HG03571 (cell line): ENCODE results near the gene BRD7.

Experiments used
- ATAC-seq: cut with Tn5 transposase; IDR thresholded peaks from one replicate; pipeline ENCODE4 v1.9.1; 2021; ENCODE audit not compliant: unreplicated experiment

Gene BRD7

DNA sequence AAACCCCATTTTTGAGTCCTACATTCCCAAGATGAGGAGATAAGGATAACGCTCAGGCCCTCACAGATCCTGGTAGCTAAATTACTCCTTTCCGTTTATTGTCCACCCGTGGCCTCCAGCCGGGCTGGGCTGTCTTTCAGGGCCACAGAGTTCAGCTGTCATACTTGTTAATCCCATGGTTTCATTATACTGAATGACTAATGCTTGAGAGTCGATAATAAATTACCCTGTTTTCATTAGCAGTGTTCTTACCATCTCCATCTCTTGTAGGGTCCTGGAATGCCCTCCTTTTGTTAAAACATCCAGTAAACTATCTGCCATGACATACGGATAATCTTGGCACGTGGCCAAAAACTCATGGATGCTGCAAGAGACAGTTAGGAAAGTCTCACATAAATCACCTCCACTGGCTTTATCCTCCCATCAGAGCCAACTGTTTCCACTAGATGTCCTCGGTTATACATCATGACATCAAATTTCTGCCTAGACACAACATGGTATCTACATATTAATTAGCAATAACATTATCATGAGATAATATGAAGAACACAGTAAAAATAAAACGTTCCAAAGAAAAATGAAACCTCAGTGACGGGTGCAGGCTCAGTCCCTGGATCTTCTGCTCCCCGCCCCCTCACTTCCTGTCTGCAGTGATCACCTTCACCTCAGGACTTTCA, 45.3 kb downstream of the BRD7 start:
- no peak for ATAC-seq

DNA sequence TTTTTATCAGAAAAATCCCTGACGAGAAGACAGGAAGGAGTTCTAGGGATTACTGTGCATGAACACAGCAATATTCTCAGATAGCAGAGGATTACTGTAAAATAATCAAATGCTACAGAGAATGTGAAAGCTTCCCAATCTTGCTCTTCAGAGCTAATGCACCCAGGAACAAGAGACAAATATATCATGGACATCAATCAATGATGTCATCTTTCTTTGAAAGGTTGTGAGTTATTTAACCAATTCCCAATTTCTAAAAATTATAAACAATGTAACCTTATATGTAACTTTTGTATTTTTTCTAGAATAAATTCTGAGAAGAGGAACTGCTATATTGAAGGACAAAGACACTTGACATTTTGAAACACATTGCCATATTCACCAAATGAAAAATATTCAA, 46.5 kb downstream of the BRD7 start:
- no peak for ATAC-seq

DNA sequence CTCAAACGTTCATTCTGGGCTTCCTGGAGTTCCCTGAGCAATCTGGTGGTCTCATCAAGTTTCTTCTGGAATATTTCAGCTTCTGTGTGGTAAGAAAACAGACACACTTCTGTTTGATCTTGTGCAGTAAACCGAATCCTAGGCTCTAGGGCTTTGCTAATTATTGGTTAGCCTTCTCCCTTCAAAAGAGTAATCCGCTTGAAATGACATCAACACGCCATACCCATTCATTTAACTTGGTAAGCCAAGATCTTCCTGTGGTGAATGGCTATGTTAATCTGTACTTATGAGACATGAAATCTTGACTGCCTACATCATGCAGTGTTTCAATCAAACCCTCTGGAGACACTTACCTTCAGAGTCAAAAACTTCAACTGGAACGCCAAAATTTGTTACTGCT, 48.5 kb downstream of the BRD7 start:
- ATAC-seq = no peak

DNA sequence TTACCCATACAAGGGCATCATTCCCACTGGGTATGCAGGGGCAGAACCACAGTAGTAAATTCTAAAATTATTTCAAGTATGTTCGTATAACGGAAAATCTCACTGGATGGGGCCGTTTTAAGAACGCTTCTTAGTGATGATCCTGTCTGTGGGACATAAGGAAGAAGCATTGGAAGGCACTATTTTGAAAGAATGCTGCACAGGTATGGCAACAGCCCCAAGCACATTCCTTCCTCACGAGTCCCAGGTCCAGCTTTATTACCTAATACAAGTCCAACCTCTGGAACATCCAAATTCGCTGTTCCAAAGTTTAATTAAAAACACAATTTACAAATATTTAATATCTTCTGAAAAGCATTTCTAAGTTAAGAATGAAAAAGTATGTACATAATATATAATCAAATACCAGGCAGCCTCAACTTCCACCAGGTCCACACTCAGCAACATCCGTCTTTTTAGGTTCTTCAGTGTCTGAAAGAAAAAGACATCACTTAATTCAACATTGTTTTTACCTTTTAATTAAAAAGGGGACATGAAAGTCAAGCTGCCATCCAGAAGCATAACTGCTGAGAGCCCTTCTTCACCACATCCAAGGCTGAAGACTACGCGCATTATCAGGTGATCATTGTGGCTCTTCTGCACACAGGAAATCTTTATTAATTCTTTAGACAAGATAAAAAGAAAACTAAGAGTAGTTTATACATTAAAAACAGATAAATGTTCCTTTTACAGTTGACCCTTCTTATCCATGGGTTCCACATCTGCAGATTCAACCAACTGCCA, 49.8 kb downstream of the BRD7 start:
- no peak for ATAC-seq

DNA sequence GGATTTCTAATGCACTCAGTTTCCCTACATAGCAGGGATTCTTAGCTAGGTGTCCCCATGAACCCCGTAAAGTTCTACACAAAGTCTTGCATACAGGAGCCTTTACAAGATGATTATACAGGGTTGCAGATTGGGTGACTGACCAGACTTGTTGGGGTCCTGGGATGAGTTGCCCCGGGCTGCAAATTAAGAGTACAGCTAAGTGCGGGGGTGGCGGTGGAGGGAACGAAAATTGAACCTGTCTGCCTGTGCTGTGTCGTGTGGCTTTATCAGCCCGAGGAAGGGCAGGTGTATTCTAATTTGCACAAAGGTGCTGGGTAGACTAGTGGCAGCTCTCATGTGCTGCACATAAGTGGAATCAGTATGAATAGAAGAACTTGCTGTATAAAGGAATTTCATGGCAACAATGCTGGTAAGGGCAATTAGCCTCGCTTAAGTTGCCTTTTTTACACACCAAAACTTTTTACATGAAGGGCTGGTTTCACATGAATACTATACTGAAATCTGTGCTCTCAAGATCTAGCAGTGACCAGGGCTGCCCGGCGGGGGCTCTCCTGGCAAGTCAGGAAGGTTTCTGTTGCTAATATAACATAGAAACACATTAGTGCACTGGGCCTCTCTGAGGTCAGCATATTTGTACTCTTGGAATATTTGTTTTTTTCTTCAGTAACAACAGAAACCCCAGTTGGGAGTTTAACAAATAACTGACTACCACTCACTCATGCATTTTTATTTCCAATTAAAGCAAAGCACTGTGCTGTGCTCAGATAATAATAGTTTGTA, 51.7 kb downstream of the BRD7 start:
- ATAC-seq = no peak

DNA sequence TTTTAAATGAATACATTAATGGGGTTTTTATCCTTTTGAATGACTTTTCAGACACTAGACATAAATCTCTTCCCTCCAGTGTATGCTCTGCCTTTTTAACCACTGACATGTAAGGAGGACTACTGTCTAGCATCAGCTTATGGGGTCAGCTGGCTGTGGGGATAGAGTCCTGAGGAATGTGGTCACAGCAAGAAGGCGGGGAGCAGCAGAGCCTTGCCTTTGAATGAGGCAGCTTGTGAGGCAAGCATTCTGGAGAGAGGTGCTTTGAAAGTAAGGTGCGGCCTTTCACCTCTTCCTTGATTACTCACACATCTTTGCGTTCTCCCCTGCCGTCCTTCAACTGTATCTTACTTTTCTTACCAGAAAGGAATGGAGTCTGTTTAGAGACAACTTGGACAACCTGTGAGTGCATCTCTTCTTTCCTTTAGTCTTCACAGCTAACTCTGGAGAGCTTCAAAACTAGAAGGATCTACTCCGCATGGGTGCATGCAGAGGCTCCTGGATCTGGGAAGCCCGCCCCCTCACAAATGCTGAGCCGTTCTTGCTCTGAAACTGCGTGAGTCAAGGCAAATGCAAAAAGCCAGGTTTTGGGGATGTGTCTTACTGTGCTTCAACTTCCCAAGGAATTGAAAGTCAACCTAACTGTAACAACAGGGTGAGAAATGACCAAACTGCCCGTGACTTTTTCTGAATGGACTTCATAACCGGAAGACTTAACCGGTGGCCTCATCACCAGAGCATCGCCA, 52.5 kb downstream of the BRD7 start:
- no peak for ATAC-seq

DNA sequence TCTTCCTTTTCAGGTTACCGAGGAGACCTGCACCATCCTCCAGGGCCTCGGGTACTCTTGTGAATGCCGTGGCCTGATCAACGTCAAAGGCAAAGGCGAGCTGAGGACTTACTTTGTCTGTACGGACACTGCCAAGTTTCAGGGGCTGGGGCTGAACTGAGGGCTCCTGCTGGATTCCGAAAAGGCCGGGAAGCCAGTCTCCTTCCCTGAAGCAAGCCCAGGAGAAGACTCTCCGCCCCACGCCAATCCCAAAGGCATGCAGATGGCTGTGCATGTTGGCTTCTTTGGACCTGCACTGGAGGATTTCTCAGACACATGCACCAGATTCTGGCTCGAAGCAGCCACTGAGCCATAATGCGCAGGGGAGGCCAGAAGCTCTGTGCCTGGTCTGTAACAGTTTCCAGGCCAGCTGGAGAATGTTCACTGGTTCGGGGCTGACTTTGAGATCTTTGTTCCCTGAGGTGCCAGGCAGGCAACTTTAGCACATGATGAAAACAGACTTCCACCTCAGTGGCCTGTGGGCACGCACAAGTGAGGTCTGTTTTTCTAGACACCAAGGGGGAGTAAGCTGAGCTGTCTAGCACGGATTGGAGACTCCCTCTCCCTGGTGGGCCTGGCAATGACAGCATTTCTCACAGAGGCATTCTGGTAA, 53.3 kb downstream of the BRD7 start:
- ATAC-seq = no peak

DNA sequence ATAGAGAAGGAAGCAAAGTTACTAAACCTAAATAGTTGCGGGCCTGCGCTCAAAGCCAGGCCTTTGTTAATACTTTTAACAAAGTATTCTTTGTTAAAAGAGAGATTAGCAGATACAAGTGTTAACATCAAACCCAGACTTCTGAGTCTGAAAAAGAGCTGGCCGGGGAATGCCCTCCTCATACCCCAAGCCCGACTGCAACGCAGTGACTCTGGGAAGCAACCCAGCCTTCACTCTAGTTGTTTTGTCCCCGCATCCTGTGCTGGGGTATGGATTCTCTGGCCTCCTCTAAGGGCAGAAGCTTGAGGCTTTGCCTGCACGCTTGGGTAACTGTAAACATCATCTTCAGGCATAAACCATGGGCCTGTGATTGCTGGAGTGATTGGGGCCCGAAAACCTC, 54.1 kb downstream of the BRD7 start:
- ATAC-seq = no peak

DNA sequence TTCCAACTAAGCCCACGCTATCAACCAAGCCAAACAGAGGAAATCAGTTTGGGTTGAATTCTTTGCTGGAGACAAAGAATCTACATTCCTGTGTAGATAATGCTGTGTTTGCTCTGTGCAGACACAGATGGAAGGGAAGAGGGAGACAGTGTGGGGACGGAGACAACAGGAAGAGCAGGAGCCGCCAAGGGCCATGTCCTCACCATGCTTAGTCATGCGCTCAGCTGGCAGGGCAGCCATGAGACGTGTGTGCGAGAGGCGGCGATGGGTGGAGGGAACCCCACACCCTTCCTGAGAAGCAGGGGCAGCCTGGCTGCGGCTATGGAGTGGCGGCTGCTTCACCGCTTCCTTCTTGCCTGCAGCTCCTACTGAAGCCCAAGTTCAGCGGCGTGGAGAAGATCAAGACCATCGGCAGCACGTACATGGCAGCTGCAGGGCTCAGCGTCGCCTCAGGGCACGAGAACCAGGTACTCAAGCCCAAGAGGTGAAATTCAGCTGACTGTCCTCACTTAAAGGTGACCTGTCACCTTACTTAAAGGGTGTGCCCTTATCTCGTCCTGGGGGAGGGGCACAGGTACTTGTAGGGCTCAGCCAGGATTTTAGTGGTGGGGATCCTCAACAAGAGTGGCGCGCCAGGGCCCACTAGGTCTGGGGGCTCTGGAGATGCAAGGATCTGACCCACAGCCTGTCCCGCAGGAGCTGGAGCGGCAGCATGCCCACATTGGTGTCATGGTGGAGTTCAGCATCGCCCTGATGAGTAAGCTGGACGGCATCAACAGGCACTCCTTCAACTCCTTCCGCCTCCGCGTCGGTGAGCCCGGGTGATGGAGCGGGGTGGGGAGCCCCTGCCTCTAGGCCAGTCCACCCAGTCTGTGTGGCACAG, 55.0 kb downstream of the BRD7 start:
- no peak for ATAC-seq

DNA sequence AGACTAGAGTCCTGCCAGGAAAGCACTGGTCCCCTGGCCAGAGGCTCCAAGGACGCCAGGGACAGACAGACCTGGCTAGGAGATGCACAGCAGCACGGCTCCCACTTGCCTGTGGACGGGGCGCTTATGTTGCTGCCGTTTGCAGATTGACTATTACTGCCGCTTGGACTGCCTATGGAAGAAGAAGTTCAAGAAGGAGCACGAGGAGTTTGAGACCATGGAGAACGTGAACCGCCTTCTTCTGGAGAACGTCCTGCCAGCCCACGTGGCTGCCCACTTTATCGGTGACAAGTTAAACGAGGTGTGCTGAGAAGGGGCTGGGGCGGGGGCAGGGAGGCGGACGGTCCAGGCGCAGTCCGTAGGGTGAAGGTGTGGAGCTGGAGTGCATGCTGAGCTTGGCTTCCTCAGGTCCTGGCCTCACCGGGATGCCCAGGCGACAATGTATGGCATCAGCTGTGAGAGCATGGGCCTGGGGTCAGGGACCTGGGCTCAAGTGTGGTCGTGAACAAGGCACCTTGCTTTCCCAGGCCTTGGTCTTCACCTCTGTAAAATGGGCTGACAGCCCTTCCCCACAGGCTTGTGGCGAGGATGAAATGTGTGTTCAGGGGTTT, 56.8 kb downstream of the BRD7 start:
- ATAC-seq = no peak

DNA sequence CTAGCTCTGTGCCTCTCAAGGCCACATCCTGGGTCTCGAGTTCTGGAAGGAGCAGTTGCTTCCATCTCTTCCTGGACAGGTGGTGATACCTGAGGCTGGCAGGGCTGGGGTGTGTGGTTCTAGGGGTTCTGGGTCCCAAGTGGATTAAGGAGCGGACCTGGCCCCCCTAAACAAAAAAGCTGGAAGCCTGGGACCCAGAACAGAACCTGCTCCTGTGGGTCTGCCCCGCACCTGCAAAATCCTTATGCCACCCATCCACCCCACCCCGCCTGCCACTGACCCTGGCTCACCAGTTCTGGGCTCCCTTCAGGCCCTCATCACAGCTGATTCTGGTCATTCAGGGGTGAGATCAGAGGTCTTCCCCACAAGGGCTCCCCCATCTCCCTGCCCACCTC, 57.7 kb downstream of the BRD7 start:
- no peak for ATAC-seq

DNA sequence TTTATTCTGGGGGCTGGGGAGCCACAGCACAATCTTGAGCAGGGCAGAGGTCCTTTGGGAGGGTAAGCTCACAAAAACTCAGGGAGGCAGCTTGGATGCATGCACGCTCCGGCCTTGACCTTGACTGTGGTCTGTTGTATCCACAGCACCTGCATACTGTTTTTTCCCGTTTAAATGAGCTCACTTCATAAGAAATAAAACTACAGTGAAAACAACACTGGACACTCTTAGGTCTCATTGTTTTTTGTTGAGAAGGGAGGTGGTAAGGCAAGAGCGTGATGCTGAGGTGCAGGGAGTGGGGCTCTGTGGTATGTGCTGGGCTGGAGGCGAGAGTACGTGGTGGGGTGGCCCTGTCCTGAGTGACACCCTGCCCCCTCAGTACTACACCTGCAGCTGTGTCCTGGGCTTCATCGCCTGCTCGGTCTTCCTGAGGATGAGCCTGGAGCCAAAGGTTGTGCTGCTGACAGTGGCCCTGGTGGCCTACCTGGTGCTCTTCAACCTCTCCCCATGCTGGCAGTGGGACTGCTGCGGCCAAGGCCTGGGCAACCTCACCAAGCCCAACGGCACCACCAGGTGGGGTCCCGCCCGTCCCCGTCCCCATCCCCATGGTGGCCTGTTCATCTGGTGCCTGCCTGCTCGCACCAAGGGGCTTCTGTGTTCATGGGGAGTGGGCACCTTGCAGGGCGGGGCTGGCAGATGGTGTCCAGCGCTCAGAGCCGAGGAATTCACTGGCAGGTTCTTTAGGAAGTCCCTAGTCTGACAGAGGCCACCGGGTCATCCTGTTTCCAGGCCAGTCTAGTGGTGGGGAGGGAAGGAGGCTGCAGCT, 58.3 kb downstream of the BRD7 start:
- ATAC-seq = no peak

DNA sequence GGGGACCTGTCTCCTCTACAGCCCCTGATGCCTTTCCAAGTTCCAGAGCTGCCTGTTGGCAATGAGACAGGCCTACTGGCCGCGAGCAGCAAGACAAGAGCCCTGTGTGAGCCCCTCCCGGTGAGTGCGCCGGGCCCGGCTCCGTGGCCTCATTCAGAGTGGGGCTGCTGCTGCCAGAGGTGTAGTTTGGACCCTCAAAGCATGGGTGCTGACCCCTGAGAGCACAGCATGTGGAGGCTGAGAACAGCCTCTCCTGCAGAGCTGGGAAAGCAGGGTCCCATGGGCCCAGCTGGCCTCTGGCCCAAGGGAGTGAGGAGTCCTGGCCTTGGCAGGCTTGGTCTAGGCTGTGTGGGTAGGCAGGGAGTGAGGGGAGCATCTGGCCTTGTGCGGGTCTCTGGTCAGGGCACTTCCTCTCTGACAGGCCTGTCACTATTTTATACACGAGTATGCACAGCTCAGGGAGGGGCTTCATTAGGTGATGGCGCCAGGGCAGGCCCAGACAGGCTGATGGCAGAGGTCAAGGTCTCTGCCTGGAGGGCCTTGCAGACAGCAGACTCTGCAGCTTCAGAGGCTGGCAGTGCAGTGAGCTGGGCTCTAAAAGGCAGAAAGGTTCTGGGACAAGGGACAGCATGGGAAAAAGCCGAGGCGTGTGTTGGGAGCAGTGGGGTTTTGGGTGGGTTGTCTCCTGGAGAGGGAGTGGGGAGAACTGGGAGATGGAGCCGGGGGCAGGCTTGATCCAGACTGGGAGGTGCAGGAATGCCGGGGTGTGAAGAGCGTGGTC, 59.1 kb downstream of the BRD7 start:
- ATAC-seq = no peak

DNA sequence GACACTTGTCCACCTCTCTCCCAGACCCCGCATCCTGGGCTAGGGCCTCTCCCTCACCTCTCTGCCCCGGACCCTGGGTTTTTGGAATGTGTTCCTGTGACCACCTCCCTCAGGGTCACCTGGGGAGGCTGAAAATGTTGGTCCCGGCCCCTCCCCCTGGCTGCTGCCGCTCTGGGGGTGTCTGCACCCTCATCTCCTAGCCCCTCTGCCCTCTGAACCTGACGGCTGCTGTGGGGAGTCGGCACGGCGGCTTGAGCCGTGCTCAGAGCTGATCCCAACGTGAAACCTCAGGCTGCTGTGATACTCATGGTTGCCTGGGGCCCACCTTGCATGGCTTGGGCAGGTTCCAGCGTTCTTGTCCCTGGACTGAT, 59.6 kb downstream of the BRD7 start:
- ATAC-seq = no peak

DNA sequence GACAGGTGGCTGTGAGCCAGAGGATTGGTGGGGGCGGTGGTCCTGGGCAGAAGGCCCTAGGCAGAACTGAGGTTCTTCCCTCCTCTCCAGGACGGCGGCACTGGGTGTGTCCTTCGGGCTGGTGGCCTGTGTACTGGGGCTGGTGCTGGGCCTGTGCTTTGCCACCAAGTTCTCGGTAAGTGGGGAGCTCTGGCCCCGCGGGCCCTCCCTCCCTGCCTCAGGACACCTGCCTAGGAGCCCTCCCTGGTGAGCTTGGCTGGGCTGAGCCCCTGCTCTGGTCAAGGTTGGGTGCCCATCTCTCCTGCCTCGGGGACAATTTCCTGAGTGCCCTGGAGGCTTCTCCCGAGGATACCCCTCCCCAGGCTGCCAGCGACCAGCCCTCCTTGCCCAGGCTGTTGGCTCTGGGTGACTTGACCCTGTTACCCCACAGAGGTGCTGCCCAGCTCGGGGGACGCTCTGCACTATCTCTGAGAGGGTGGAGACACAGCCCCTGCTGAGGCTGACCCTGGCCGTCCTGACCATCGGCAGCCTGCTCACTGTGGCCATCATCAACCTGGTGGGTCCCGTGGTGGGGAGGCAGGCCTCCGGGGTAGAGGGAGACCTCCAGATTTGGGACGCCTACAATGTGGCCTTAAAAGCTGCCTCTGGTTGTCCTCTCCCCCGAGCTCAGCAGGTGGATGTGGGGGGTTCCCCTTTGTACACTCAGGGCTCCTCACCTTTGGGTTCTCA, 60.4 kb downstream of the BRD7 start:
- no peak for ATAC-seq

DNA sequence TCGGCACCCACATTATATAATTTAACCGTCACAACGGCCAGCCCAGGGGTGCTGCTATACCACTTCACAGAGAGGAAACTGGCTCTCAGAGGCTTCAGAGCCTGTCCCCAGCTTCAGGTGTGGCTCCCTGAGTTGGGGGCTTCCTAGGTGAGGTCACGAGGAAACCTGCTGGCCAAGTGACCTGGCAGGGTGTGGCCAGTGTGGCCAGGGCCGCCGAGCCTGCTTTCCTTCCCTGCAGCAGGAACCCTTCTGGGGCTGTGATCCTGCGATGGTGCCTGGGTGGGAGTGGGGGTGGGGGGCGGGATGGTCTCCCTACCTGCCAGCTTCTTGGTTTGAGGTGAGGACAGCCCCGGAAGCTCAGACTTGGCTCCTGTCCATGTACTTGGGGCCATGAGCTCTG, 62.5 kb downstream of the BRD7 start:
- ATAC-seq = no peak

DNA sequence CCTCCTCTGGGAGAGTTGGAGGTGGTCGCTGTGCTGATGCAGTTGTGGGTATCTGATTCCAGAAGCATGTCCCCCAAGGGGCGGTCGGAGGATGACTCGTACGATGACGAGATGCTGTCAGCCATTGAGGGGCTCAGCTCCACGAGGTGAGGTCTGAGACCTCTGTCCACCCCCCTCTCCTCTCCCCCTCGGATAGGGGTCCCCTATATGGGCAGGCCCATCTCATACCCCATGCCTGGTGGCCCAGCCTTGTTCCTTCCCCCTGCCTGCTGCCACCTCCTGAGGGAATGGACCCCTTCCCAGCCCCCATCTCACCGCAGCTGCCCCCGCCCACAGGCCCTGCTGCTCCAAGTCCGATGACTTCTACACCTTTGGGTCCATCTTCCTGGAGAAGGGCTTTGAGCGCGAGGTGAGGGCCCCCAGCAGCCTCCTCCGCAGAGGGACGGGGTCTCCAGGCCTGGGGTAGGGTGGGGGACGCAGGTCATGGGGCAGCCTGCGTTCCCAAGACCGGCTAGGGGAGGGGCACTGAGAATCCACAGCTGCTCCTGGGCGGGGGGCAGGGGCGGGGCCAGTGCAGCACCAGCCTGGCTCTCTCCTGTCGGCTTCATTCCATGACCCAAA, 63.2 kb downstream of the BRD7 start:
- ATAC-seq = no peak
